ENCODE results near the gene DBI.

DNA sequence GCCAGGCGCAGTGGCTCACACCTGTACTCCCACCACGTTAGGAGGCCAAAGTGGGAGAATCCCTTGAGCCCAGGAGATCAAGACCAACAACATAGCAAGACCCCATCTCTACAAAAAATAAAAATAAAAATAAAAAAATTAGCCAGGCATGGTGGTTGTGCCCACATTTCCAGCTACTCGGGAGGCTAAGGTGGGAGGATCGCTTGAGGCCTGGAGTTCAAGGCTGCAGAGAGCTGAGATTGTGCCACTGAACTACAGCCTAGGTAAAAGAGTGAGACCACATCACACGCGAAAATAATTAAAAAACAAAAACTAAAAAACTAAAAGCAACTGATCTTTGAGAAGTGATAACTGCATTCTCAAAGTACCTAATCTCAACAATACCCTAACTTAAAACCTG, 2.0 kb upstream of the DBI start:
- TF ChIP-seq EP300 (IDR thresholded peaks at IDR 0.05) (no peak), EHMT2 (IDR thresholded peaks at IDR 0.05; ENCODE audit: low read depth) (no peak), POLR2A (IDR thresholded peaks at IDR 0.05; ENCODE audit: low read length) (no peak), FOSL2 (IDR thresholded peaks at IDR 0.05) (no peak), FOSL2 (CRISPR knock-in tag; IDR thresholded peaks at IDR 0.05) (no peak)
